Measurements from ENCODE around the gene AKNA.
A peak's percentile ranks its signal among the peaks of the same experiment; 100 is the strongest.

Gene AKNA

GRCh38 chr9:114355821-114356220 is 32.0 kb downstream of the AKNA start:
- Histone ChIP-seq H3K27me3 (ENCODE audit: control insufficient read depth in 3 of 3, insufficient read depth in 3 of 3, low read depth in 1 of 3, low read length in 3 of 3) (no peaks in the 10 kb centered on the region), H3K36me3 (replicated peaks in 1 of 2; ENCODE audit: control insufficient read depth in 2 of 2, insufficient read depth in 2 of 2, low read length in 2 of 2) (peaks cover 20 to 73% of the 10 kb centered on the region in 2 donors), H2BK15ac (ENCODE audit: low read length) (no peak overlapping the region), H3K4me1 (ENCODE audit: control insufficient read depth in 2 of 2, insufficient read depth in 1 of 2, low read depth in 1 of 2, low read length in 2 of 2) (no peaks in the 10 kb centered on the region), H3K9ac (ENCODE audit: low read depth, low read length, poor library complexity) (no peak overlapping the region), H4K8ac (ENCODE audit: low read depth, low read length) (no peak overlapping the region), H3K79me1 (ENCODE audit: low read depth, low read length) (no peaks in the 10 kb centered on the region), H3K27ac (replicated peaks; ENCODE audit: low read length) (no peak overlapping the region), H3K23ac (ENCODE audit: low read depth, low read length, poor library complexity) (no peak overlapping the region), H2AFZ (ENCODE audit: low read length) (no peak overlapping the region), H2BK12ac (ENCODE audit: low read length) (no peak overlapping the region), H2AK5ac (ENCODE audit: low read depth, low read length) (no peak overlapping the region), H3K4me2 (ENCODE audit: insufficient read depth, low read length, poor library complexity, severe bottlenecking) (no peak overlapping the region), H2BK120ac (ENCODE audit: low read depth, low read length) (no peak overlapping the region), H4K91ac (ENCODE audit: low read depth, low read length, poor library complexity) (no peak overlapping the region), H3K18ac (ENCODE audit: low read length) (no peak overlapping the region), H3K14ac (ENCODE audit: low read length) (no peak overlapping the region), H3K9me3 (replicated peaks in 1 of 2; ENCODE audit: control insufficient read depth in 2 of 2, insufficient read depth in 1 of 2, low read depth in 1 of 2, low read length in 2 of 2) (no peaks in the 10 kb centered on the region), H3K4ac (ENCODE audit: low read length) (no peak overlapping the region), H2BK5ac (ENCODE audit: low read length) (no peak overlapping the region), H3K4me3 (ENCODE audit: low read length in 2 of 2) (no peak overlapping the region)
- no CpG with 5 or more reads among the region's 6 CpGs for WGBS, 2 donors (ENCODE audit: extremely low coverage in 2 of 2, insufficient read length in 2 of 2, insufficient replicate concordance in 1 of 2)
- DNase-seq (ENCODE audit: low spot score), result no peak

GRCh38 chr9:114351932-114352331 is 35.9 kb downstream of the AKNA start:
- Histone ChIP-seq H3K79me1 (ENCODE audit: low read depth, low read length) (no peaks in the 10 kb centered on the region), H3K4me3 (ENCODE audit: low read length in 2 of 2) (no peak overlapping the region), H2AK5ac (ENCODE audit: low read depth, low read length) (no peak overlapping the region), H3K4me1 (ENCODE audit: control insufficient read depth in 2 of 2, insufficient read depth in 1 of 2, low read depth in 1 of 2, low read length in 2 of 2) (peaks cover 9 to 18% of the 10 kb centered on the region in 2 donors), H3K18ac (ENCODE audit: low read length) (no peak overlapping the region), H3K9me3 (replicated peaks in 1 of 2; ENCODE audit: control insufficient read depth in 2 of 2, insufficient read depth in 1 of 2, low read depth in 1 of 2, low read length in 2 of 2) (no peaks in the 10 kb centered on the region), H2BK5ac (ENCODE audit: low read length) (no peak overlapping the region), H3K36me3 (replicated peaks in 1 of 2; ENCODE audit: control insufficient read depth in 2 of 2, insufficient read depth in 2 of 2, low read length in 2 of 2) (peaks cover 12 to 71% of the 10 kb centered on the region in 2 donors), H2BK12ac (ENCODE audit: low read length) (no peak overlapping the region), H3K27ac (replicated peaks; ENCODE audit: low read length) (no peak overlapping the region), H3K23ac (ENCODE audit: low read depth, low read length, poor library complexity) (no peak overlapping the region), H2BK120ac (ENCODE audit: low read depth, low read length) (no peak overlapping the region), H3K14ac (ENCODE audit: low read length) (no peak overlapping the region), H2BK15ac (ENCODE audit: low read length) (no peak overlapping the region), H2AFZ (ENCODE audit: low read length) (no peak overlapping the region), H4K8ac (ENCODE audit: low read depth, low read length) (no peak overlapping the region), H3K9ac (ENCODE audit: low read depth, low read length, poor library complexity) (no peak overlapping the region), H4K91ac (ENCODE audit: low read depth, low read length, poor library complexity) (no peak overlapping the region), H3K27me3 (ENCODE audit: control insufficient read depth in 3 of 3, insufficient read depth in 3 of 3, low read depth in 1 of 3, low read length in 3 of 3) (no peaks in the 10 kb centered on the region), H3K4ac (ENCODE audit: low read length) (no peak overlapping the region), H3K4me2 (ENCODE audit: insufficient read depth, low read length, poor library complexity, severe bottlenecking) (no peak overlapping the region)
- DNase-seq (ENCODE audit: low spot score), result no peak
- WGBS, 2 donors (ENCODE audit: extremely low coverage in 2 of 2, insufficient read length in 2 of 2, insufficient replicate concordance in 1 of 2), result no CpG with 5 or more reads among the region's 4 CpGs

GRCh38 chr9:114350636-114351401 is 37.0 kb downstream of the AKNA start:
- peak overlapping the region; percentile 44 for H2AK5ac ChIP-seq (ENCODE audit: low read depth, low read length)
- peaks cover 9 to 18% of the 10 kb centered on the region in 2 donors for H3K4me1 ChIP-seq (ENCODE audit: control insufficient read depth in 2 of 2, insufficient read depth in 1 of 2, low read depth in 1 of 2, low read length in 2 of 2)
- no peak overlapping the region for H2BK15ac ChIP-seq (ENCODE audit: low read length)
- no peak overlapping the region for H2BK12ac ChIP-seq (ENCODE audit: low read length)
- H3K27ac ChIP-seq (replicated peaks; ENCODE audit: low read length), result no peak overlapping the region
- WGBS, 2 donors (ENCODE audit: extremely low coverage in 2 of 2, insufficient read length in 2 of 2, insufficient replicate concordance in 1 of 2), result no CpG with 5 or more reads among the region's 16 CpGs
- H3K4me2 ChIP-seq (ENCODE audit: insufficient read depth, low read length, poor library complexity, severe bottlenecking), result no peak overlapping the region
- H3K79me1 ChIP-seq (ENCODE audit: low read depth, low read length), result no peaks in the 10 kb centered on the region
- DNase-seq (ENCODE audit: low spot score), result no peak
- H3K9ac ChIP-seq (ENCODE audit: low read depth, low read length, poor library complexity), result no peak overlapping the region
- no peak overlapping the region for H2BK120ac ChIP-seq (ENCODE audit: low read depth, low read length)
- no peak overlapping the region for H4K8ac ChIP-seq (ENCODE audit: low read depth, low read length)
- H3K36me3 ChIP-seq (replicated peaks in 1 of 2; ENCODE audit: control insufficient read depth in 2 of 2, insufficient read depth in 2 of 2, low read length in 2 of 2), result peaks cover 18 to 72% of the 10 kb centered on the region in 2 donors
- no peak overlapping the region for H3K4me3 ChIP-seq (ENCODE audit: low read length in 2 of 2)
- H3K4ac ChIP-seq (ENCODE audit: low read length), result no peak overlapping the region
- H3K27me3 ChIP-seq (ENCODE audit: control insufficient read depth in 3 of 3, insufficient read depth in 3 of 3, low read depth in 1 of 3, low read length in 3 of 3), result no peaks in the 10 kb centered on the region
- H3K14ac ChIP-seq (ENCODE audit: low read length), result no peak overlapping the region
- H2AFZ ChIP-seq (ENCODE audit: low read length), result no peak overlapping the region
- H2BK5ac ChIP-seq (ENCODE audit: low read length), result no peak overlapping the region
- H3K9me3 ChIP-seq (replicated peaks in 1 of 2; ENCODE audit: control insufficient read depth in 2 of 2, insufficient read depth in 1 of 2, low read depth in 1 of 2, low read length in 2 of 2), result no peaks in the 10 kb centered on the region
- H4K91ac ChIP-seq (ENCODE audit: low read depth, low read length, poor library complexity), result no peak overlapping the region
- no peak overlapping the region for H3K23ac ChIP-seq (ENCODE audit: low read depth, low read length, poor library complexity)
- H3K18ac ChIP-seq (ENCODE audit: low read length), result no peak overlapping the region

- no peak overlapping the region for H3K9ac ChIP-seq (ENCODE audit: low read depth, low read length, poor library complexity)
- WGBS, 2 donors (ENCODE audit: extremely low coverage in 2 of 2, insufficient read length in 2 of 2, insufficient replicate concordance in 1 of 2), result no CpG with 5 or more reads among the region's 10 CpGs
Measured at GRCh38 chr9:114349713-114350480, 37.9 kb downstream of the AKNA start.

More at GRCh38 chr9:114349713-114350480, 37.9 kb downstream of the AKNA start:
- H3K4me2 ChIP-seq (ENCODE audit: insufficient read depth, low read length, poor library complexity, severe bottlenecking), result no peak overlapping the region
- no peak overlapping the region for H2BK15ac ChIP-seq (ENCODE audit: low read length)
- no peak overlapping the region for H3K14ac ChIP-seq (ENCODE audit: low read length)
- H3K23ac ChIP-seq (ENCODE audit: low read depth, low read length, poor library complexity), result no peak overlapping the region
- no peak overlapping the region for H2BK120ac ChIP-seq (ENCODE audit: low read depth, low read length)
- no peak overlapping the region for H3K27ac ChIP-seq (replicated peaks; ENCODE audit: low read length)
- H3K36me3 ChIP-seq (replicated peaks in 1 of 2; ENCODE audit: control insufficient read depth in 2 of 2, insufficient read depth in 2 of 2, low read length in 2 of 2), result peaks cover 16 to 71% of the 10 kb centered on the region in 2 donors
- H3K79me1 ChIP-seq (ENCODE audit: low read depth, low read length), result no peaks in the 10 kb centered on the region
- peak overlapping the region; percentile 42 for H3K18ac ChIP-seq (ENCODE audit: low read length)
- peaks cover 9 to 18% of the 10 kb centered on the region in 2 donors for H3K4me1 ChIP-seq (ENCODE audit: control insufficient read depth in 2 of 2, insufficient read depth in 1 of 2, low read depth in 1 of 2, low read length in 2 of 2)
- no peaks in the 10 kb centered on the region for H3K9me3 ChIP-seq (replicated peaks in 1 of 2; ENCODE audit: control insufficient read depth in 2 of 2, insufficient read depth in 1 of 2, low read depth in 1 of 2, low read length in 2 of 2)
- H3K4me3 ChIP-seq (ENCODE audit: low read length in 2 of 2), result no peak overlapping the region
- H4K91ac ChIP-seq (ENCODE audit: low read depth, low read length, poor library complexity), result no peak overlapping the region
- no peak overlapping the region for H2AFZ ChIP-seq (ENCODE audit: low read length)
- no peak for DNase-seq (ENCODE audit: low spot score)
- no peak overlapping the region for H3K4ac ChIP-seq (ENCODE audit: low read length)
- no peak overlapping the region for H2BK5ac ChIP-seq (ENCODE audit: low read length)
- H2BK12ac ChIP-seq (ENCODE audit: low read length), result peak overlapping the region; percentile 4
- H2AK5ac ChIP-seq (ENCODE audit: low read depth, low read length), result no peak overlapping the region
- no peaks in the 10 kb centered on the region for H3K27me3 ChIP-seq (ENCODE audit: control insufficient read depth in 3 of 3, insufficient read depth in 3 of 3, low read depth in 1 of 3, low read length in 3 of 3)
- H4K8ac ChIP-seq (ENCODE audit: low read depth, low read length), result no peak overlapping the region

All from neuronal stem cell (in vitro differentiated cells).